SK-N-MC (cell line): ENCODE measurements around the gene BATF3.

ENCODE experiments used
- EZH2 ChIP-seq: fragments of 200-600 bp; sonication (generic); IDR thresholded peaks from one replicate; pipeline ENCODE4 v1.6.1; 2017; ENCODE audit warnings: antibody characterized with exemption
- POLR2AphosphoS5 ChIP-seq: IDR thresholded peaks from 2 replicates; pipeline ENCODE4 v1.6.1; 2012; ENCODE audit warnings: mild to moderate bottlenecking, low read depth, low read length, borderline replicate concordance

GRCh38 chr1:212721388-212722247 lies 22.0 kb upstream of the BATF3 start:
- TF ChIP-seq POLR2AphosphoS5 (no peak), EZH2 (no peak)
